MM.1S (cell line): ENCODE data around the gene CCSAP.

Source experiments
- DNase-seq: peaks from one replicate; pipeline ENCODE4 v3.0.0-alpha.2; 2015
- H2AFZ ChIP-seq: fragments of 300-600 bp; sonication (generic); 2 replicates; pipeline ENCODE4 v1.6.0; 2016; ENCODE audit warnings: antibody characterized with exemption, low read length
- H3F3A ChIP-seq: fragments of 300-600 bp; sonication (generic); 2 replicates; pipeline ENCODE4 v1.6.1; 2016; ENCODE audit warnings: mild to moderate bottlenecking, antibody characterized with exemption, low read length, moderate library complexity, mixed read lengths; ENCODE audit not compliant: insufficient read depth
- H3K27ac ChIP-seq: fragments of 300-600 bp; sonication (generic); 2 replicates; pipeline ENCODE4 v1.5.1; 2016; ENCODE audit warnings: mild to moderate bottlenecking, low read length
- H3K27me3 ChIP-seq: fragments of 300-600 bp; sonication (generic); replicated peaks from 2 replicates; pipeline ENCODE4 v1.6.0; 2016; ENCODE audit warnings: low read length; ENCODE audit not compliant: insufficient read depth
- H3K36me3 ChIP-seq: fragments of 300-600 bp; sonication (generic); replicated peaks from 2 replicates; pipeline ENCODE4 v1.6.1; 2016; ENCODE audit warnings: mild to moderate bottlenecking, low read length, mixed read lengths; ENCODE audit not compliant: insufficient read depth
- H3K4me1 ChIP-seq: fragments of 300-600 bp; sonication (generic); 2 replicates; pipeline ENCODE4 v1.6.1; 2016; ENCODE audit warnings: low read length, mixed read lengths
- H3K4me2 ChIP-seq: fragments of 300-600 bp; sonication (generic); 2 replicates; pipeline ENCODE4 v1.6.0; 2016; ENCODE audit warnings: low read depth, low read length
- H3K4me3 ChIP-seq: fragments of 300-600 bp; sonication (generic); 2 replicates; pipeline ENCODE4 v1.5.1; 2016; ENCODE audit warnings: low read length, mixed read lengths
- H3K79me2 ChIP-seq: fragments of 300-600 bp; sonication (generic); 2 replicates; pipeline ENCODE4 v1.6.1; 2016; ENCODE audit warnings: mixed run types, low read length, mixed read lengths
- H3K9ac ChIP-seq: fragments of 300-600 bp; sonication (generic); 2 replicates; pipeline ENCODE4 v1.6.1; 2016; ENCODE audit warnings: low read length, mixed read lengths
- H3K9me2 ChIP-seq: fragments of 300-600 bp; sonication (generic); replicated peaks from 2 replicates; pipeline ENCODE4 v1.6.1; 2016; ENCODE audit warnings: mild to moderate bottlenecking, low read length, mixed read lengths; ENCODE audit not compliant: insufficient read depth
- H3K9me3 ChIP-seq: fragments of 300-600 bp; sonication (generic); replicated peaks from 2 replicates; pipeline ENCODE4 v1.6.1; 2016; ENCODE audit warnings: mild to moderate bottlenecking, low read length, mixed read lengths; ENCODE audit not compliant: insufficient read depth
- H4K20me1 ChIP-seq: fragments of 300-600 bp; sonication (generic); 2 replicates; pipeline ENCODE4 v1.6.1; 2016; ENCODE audit warnings: mild to moderate bottlenecking, low read length, moderate library complexity, mixed read lengths; ENCODE audit not compliant: insufficient read depth
- CTCF ChIP-seq: fragments of 300-600 bp; sonication (generic); IDR thresholded peaks from 2 replicates; pipeline ENCODE4 v1.5.1; 2016; ENCODE audit warnings: antibody characterized with exemption, low read length, mixed read lengths
- EZH2 ChIP-seq: fragments of 300-600 bp; sonication (generic); optimal IDR thresholded peaks from 2 replicates; pipeline ENCODE3; 2017; ENCODE audit warnings: low read depth, mild to moderate bottlenecking, antibody characterized with exemption, low read length, mixed read lengths
- EZH2phosphoT487 ChIP-seq: fragments of 300-600 bp; sonication (generic); IDR thresholded peaks from 2 replicates; pipeline ENCODE4 v1.6.1; 2018; ENCODE audit warnings: antibody characterized with exemption, low read length

CCSAP gene

GRCh38 chr1:229287267-229287666 is 55.6 kb downstream of the CCSAP start:
- H3K9me2 ChIP-seq: no peaks in the 10 kb centered on the region
- H3K4me2 ChIP-seq: no peak overlapping the region
- no peak overlapping the region for H3K27ac ChIP-seq
- 0 out of 2 replicates have a peak, but pooled peaks cover 3% of the 10 kb centered on the region for H4K20me1 ChIP-seq
- H3K9ac ChIP-seq: no peak overlapping the region
- no peak overlapping the region for H2AFZ ChIP-seq
- H3K4me1 ChIP-seq: no peaks in the 10 kb centered on the region
- no peak overlapping the region for H3K4me3 ChIP-seq
- no peaks in the 10 kb centered on the region for H3K9me3 ChIP-seq
- TF ChIP-seq EZH2: no peak
- no peak for TF ChIP-seq EZH2phosphoT487
- TF ChIP-seq CTCF: no peak
- no peaks in the 10 kb centered on the region for H3K27me3 ChIP-seq
- H3F3A ChIP-seq: no peaks in the 10 kb centered on the region
- no peak for DNase-seq
- peaks cover 43% of the 10 kb centered on the region for H3K79me2 ChIP-seq
- no peaks in the 10 kb centered on the region for H3K36me3 ChIP-seq

GRCh38 chr1:229286099-229286766 is 56.6 kb downstream of the CCSAP start:
- no peaks in the 10 kb centered on the region for H3K36me3 ChIP-seq
- no peak overlapping the region for H3K4me2 ChIP-seq
- no peaks in the 10 kb centered on the region for H3K4me1 ChIP-seq
- H3K79me2 ChIP-seq: peaks cover 51% of the 10 kb centered on the region
- H3K9ac ChIP-seq: no peak overlapping the region
- H4K20me1 ChIP-seq: 0 out of 2 replicates have a peak, but pooled peaks cover 3% of the 10 kb centered on the region
- no peak overlapping the region for H3K27ac ChIP-seq
- TF ChIP-seq EZH2: no peak
- DNase-seq: no peak
- no peaks in the 10 kb centered on the region for H3K9me3 ChIP-seq
- H3K9me2 ChIP-seq: no peaks in the 10 kb centered on the region
- H3K27me3 ChIP-seq: no peaks in the 10 kb centered on the region
- H3F3A ChIP-seq: no peaks in the 10 kb centered on the region
- no peak overlapping the region for H3K4me3 ChIP-seq
- no peak overlapping the region for H2AFZ ChIP-seq

- Histone ChIP-seq H3F3A (no peaks in the 10 kb centered on the region), H3K79me2 (peaks cover 59% of the 10 kb centered on the region), H3K9me3 (no peaks in the 10 kb centered on the region), H3K36me3 (no peaks in the 10 kb centered on the region), H3K27ac (no peak overlapping the region), H3K4me1 (no peaks in the 10 kb centered on the region), H4K20me1 (0 out of 2 replicates have a peak, but pooled peaks cover 3% of the 10 kb centered on the region), H3K4me3 (no peak overlapping the region), H3K9ac (no peak overlapping the region), H2AFZ (no peak overlapping the region), H3K27me3 (no peaks in the 10 kb centered on the region), H3K9me2 (no peaks in the 10 kb centered on the region), H3K4me2 (no peak overlapping the region)
- TF ChIP-seq CTCF (no peak), EZH2phosphoT487 (no peak), EZH2 (no peak)
- DNase-seq: no peak
Measured at GRCh38 chr1:229285440-229285839, 57.4 kb downstream of the CCSAP start.

GRCh38 chr1:229284887-229285286 is 58.0 kb downstream of the CCSAP start:
- peaks cover 64% of the 10 kb centered on the region for H3K79me2 ChIP-seq
- DNase-seq: no peak
- no peak overlapping the region for H2AFZ ChIP-seq
- H3K36me3 ChIP-seq: no peaks in the 10 kb centered on the region
- no peaks in the 10 kb centered on the region for H3K9me2 ChIP-seq
- H3F3A ChIP-seq: no peaks in the 10 kb centered on the region
- no peak overlapping the region for H3K27ac ChIP-seq
- H4K20me1 ChIP-seq: 0 out of 2 replicates have a peak, but pooled peaks cover 3% of the 10 kb centered on the region
- H3K9ac ChIP-seq: no peak overlapping the region
- no peak overlapping the region for H3K4me3 ChIP-seq
- no peaks in the 10 kb centered on the region for H3K27me3 ChIP-seq
- no peaks in the 10 kb centered on the region for H3K4me1 ChIP-seq
- no peak for TF ChIP-seq CTCF
- no peak for TF ChIP-seq EZH2
- no peak for TF ChIP-seq EZH2phosphoT487
- H3K9me3 ChIP-seq: no peaks in the 10 kb centered on the region
- no peak overlapping the region for H3K4me2 ChIP-seq
